IMR-90 (cell line): ENCODE measurements around the gene SYS1. TPM values are rescaled to one million over a fixed set of nuclear protein-coding genes. Genes with fewer than 3 reads are reported as not detected.

Experiments used
- ATAC-seq: fragments of 200-7000 bp; cut with Tn5 transposase; 2 replicates; pipeline ENCODE4 v1.9.1; 2020; ENCODE audit warnings: low read depth, mild to moderate bottlenecking, moderate library complexity
- BruUV-seq: library from RNA; stranded (reverse); fragments of 400-500 nt; replicated peaks from 2 replicates; lab custom pipeline; 2021; lab: Mats Ljungman, UMichigan
- CTCF ChIA-PET: fragments of 300-600 bp; formaldehyde crosslinking; extraction: SDS; loops from one replicate; lab custom pipeline; 2021; ENCODE audit warnings: antibody characterized with exemption; lab: Yijun Ruan, JAX
- POLR2A ChIA-PET: fragments of 300-600 bp; sonication (Branson Sonifier 250); formaldehyde crosslinking; loops from one replicate; lab custom pipeline; 2022; ENCODE audit warnings: antibody characterized with exemption; ENCODE audit not compliant: unreplicated experiment; lab: Charles Lee
- DNase-seq: peaks from one replicate; pipeline ENCODE4 v3.0.0; 2013
- H2AFZ ChIP-seq: replicated peaks from 2 replicates; pipeline ENCODE3; 2013; ENCODE audit warnings: low read length, mild to moderate bottlenecking; ENCODE audit not compliant: poor library complexity
- H2AK5ac ChIP-seq: 2 replicates; pipeline ENCODE4 v1.6.1; 2013; ENCODE audit warnings: low read depth, low read length, inconsistent platforms
- H2AK9ac ChIP-seq: replicated peaks from 2 replicates; pipeline ENCODE3; 2013; ENCODE audit warnings: mild to moderate bottlenecking, low read depth, low read length, moderate library complexity; ENCODE audit not compliant: poor library complexity
- H2BK120ac ChIP-seq: 2 replicates; pipeline ENCODE4 v1.6.1; 2013; ENCODE audit warnings: low read depth, low read length, inconsistent platforms
- H2BK15ac ChIP-seq: 3 replicates; pipeline ENCODE4 v1.6.1; 2013; ENCODE audit warnings: low read depth, low read length, inconsistent platforms
- H2BK20ac ChIP-seq: 2 replicates; pipeline ENCODE4 v1.6.1; 2013; ENCODE audit warnings: low read depth, mild to moderate bottlenecking, inconsistent platforms, low read length, moderate library complexity
- H2BK5ac ChIP-seq: 2 replicates; pipeline ENCODE4 v1.6.1; 2013; ENCODE audit warnings: mild to moderate bottlenecking, low read depth, low read length, inconsistent platforms; ENCODE audit not compliant: poor library complexity, severe bottlenecking
- H3K14ac ChIP-seq: replicated peaks from 2 replicates; pipeline ENCODE4 v1.6.1; 2013; ENCODE audit warnings: low read depth, low read length, inconsistent platforms
- H3K18ac ChIP-seq: 2 replicates; pipeline ENCODE4 v1.6.1; 2013; ENCODE audit warnings: low read depth, low read length, control low read depth
- H3K23ac ChIP-seq: 2 replicates; pipeline ENCODE4 v1.6.1; 2013; ENCODE audit warnings: low read depth, low read length, inconsistent platforms
- H3K27ac ChIP-seq: 2 replicates; pipeline ENCODE4 v1.5.1; 2013; ENCODE audit warnings: mild to moderate bottlenecking, control low read depth, low read length; ENCODE audit not compliant: insufficient read depth
- H3K27me3 ChIP-seq: 2 replicates; pipeline ENCODE4 v1.6.1; 2013; ENCODE audit warnings: low read length; ENCODE audit not compliant: control insufficient read depth, insufficient read depth
- H3K36me3 ChIP-seq: 2 replicates; pipeline ENCODE4 v1.6.1; 2013; ENCODE audit warnings: low read length, mixed read lengths; ENCODE audit not compliant: control insufficient read depth, insufficient read depth
- H3K4ac ChIP-seq: 2 replicates; pipeline ENCODE4 v1.6.1; 2013; ENCODE audit warnings: low read depth, low read length, inconsistent platforms
- H3K4me1 ChIP-seq: 2 replicates; pipeline ENCODE4 v1.6.1; 2013; ENCODE audit warnings: low read length, mixed read lengths; ENCODE audit not compliant: control insufficient read depth, insufficient read depth
- H3K4me2 ChIP-seq: 2 replicates; pipeline ENCODE4 v1.6.1; 2013; ENCODE audit warnings: low read depth, mild to moderate bottlenecking, control low read depth, low read length, moderate library complexity
- H3K4me3 ChIP-seq: 2 replicates; pipeline ENCODE4 v1.5.1; 2013; ENCODE audit warnings: low read depth, mild to moderate bottlenecking, control low read depth, low read length, moderate library complexity; ENCODE audit not compliant: insufficient read depth
- H3K56ac ChIP-seq: 2 replicates; pipeline ENCODE4 v1.6.1; 2013; ENCODE audit warnings: low read length, inconsistent platforms; ENCODE audit not compliant: insufficient read depth; ENCODE audit errors: extremely low read depth
- H3K79me1 ChIP-seq, 2 experiments: 2 replicates each; pipeline ENCODE4 v1.6.1; 2013; ENCODE audit warnings: low read length in 2 of 2, inconsistent platforms in 1 of 2, low read depth in 1 of 2
- H3K9ac ChIP-seq: 2 replicates; pipeline ENCODE4 v1.6.1; 2013; ENCODE audit warnings: low read depth, low read length, control low read depth
- H3K9me1 ChIP-seq: 2 replicates; pipeline ENCODE4 v1.6.1; 2013; ENCODE audit warnings: low read length, inconsistent platforms; ENCODE audit not compliant: insufficient read depth
- H3K9me3 ChIP-seq: 2 replicates; pipeline ENCODE4 v1.6.1; 2013; ENCODE audit warnings: low read length; ENCODE audit not compliant: control insufficient read depth, insufficient read depth
- H4K20me1 ChIP-seq: 2 replicates; pipeline ENCODE4 v1.6.1; 2013; ENCODE audit warnings: low read length, inconsistent platforms; ENCODE audit not compliant: insufficient read depth
- H4K5ac ChIP-seq: 2 replicates; pipeline ENCODE4 v1.6.1; 2013; ENCODE audit warnings: mild to moderate bottlenecking, low read depth, low read length, control low read depth
- H4K8ac ChIP-seq, 2 experiments: 2 replicates each; pipeline ENCODE4 v1.6.1; 2013; ENCODE audit warnings: low read depth in 2 of 2, low read length in 2 of 2, control low read depth in 1 of 2, inconsistent platforms in 1 of 2
- H4K91ac ChIP-seq: 2 replicates; pipeline ENCODE4 v1.6.1; 2013; ENCODE audit warnings: low read depth, low read length, inconsistent platforms; ENCODE audit not compliant: insufficient read depth
- BHLHE40 ChIP-seq: fragments of 150-350 bp; IDR thresholded peaks from 2 replicates; pipeline ENCODE4 v1.6.1; 2016; ENCODE audit warnings: mild to moderate bottlenecking, low read depth, low read length
- CEBPB ChIP-seq: IDR thresholded peaks from 2 replicates; pipeline ENCODE4 v1.6.1; 2012; ENCODE audit warnings: low read depth, low read length, improper control_type of control experiment
- CHD1 ChIP-seq: IDR thresholded peaks from 2 replicates; pipeline ENCODE4 v1.6.1; 2012; ENCODE audit warnings: low read depth, low read length, improper control_type of control experiment
- CTCF ChIP-seq: conservative IDR thresholded peaks from 2 replicates; pipeline ENCODE4 v1.5.1; 2012; ENCODE audit warnings: mild to moderate bottlenecking, low read depth, low read length, improper control_type of control experiment
- ELK1 ChIP-seq: fragments of 150-350 bp; IDR thresholded peaks from 2 replicates; pipeline ENCODE4 v1.6.1; 2016; ENCODE audit warnings: low read depth, mild to moderate bottlenecking, low read length, moderate library complexity, borderline replicate concordance
- MAFK ChIP-seq: IDR thresholded peaks from 2 replicates; pipeline ENCODE4 v1.6.1; 2012; ENCODE audit warnings: low read depth, low read length, improper control_type of control experiment
- MXI1 ChIP-seq: IDR thresholded peaks from 2 replicates; pipeline ENCODE4 v1.6.1; 2012; ENCODE audit warnings: low read depth, mild to moderate bottlenecking, low read length, moderate library complexity, borderline replicate concordance
- NFE2L2 ChIP-seq: fragments of 150-350 bp; IDR thresholded peaks from 2 replicates; pipeline ENCODE4 v1.6.1; 2016; ENCODE audit warnings: low read depth, mild to moderate bottlenecking, low read length
- POLR2A ChIP-seq: IDR thresholded peaks from 2 replicates; pipeline ENCODE4 v1.6.1; 2012; ENCODE audit warnings: mild to moderate bottlenecking, low read depth, low read length
- RAD21 ChIP-seq: IDR thresholded peaks from 2 replicates; pipeline ENCODE4 v1.6.1; 2012; ENCODE audit warnings: low read length, improper control_type of control experiment
- SMC3 ChIP-seq: fragments of 150-350 bp; IDR thresholded peaks from 2 replicates; pipeline ENCODE4 v1.6.1; 2016; ENCODE audit warnings: low read depth, mild to moderate bottlenecking, antibody characterized with exemption, low read length, moderate library complexity
- USF2 ChIP-seq: fragments of 150-350 bp; IDR thresholded peaks from 2 replicates; pipeline ENCODE4 v1.6.1; 2017; ENCODE audit warnings: mild to moderate bottlenecking, antibody characterized with exemption, low read length, low read depth
- WGBS, 2 experiments: methylation state at CpG; one replicate each; pipeline versions ENCODE4 v1.1.5 to v1.1.7; 2013; ENCODE audit warnings: missing lambda C conversion rate in 2 of 2; ENCODE audit not compliant: insufficient read length in 1 of 2; ENCODE audit errors: extremely low coverage in 2 of 2; 5-methylcytosine and 5-hydroxymethylcytosine counted together
- dilution Hi-C: fragments of 300-500 bp; cut with HindIII; formaldehyde crosslinking; loops from one replicate; pipeline ENCODE4 v1.14.3; 2018; ENCODE audit warnings: low sequenced_read_pairs; ENCODE audit not compliant: unreplicated experiment
- in situ Hi-C: fragments of 300-500 bp; cut with MboI; formaldehyde crosslinking; loops from 3 replicates; pipeline ENCODE4 v1.14.3; 2019; ENCODE audit warnings: low sequenced_read_pairs, inconsistent platforms, mixed read lengths
- intact Hi-C: fragments of 100-400 bp; cut with micrococcal nuclease; formaldehyde crosslinking; loops from 2 replicates; pipeline ENCODE4 v1.10.0; 2022
- polyA plus RNA-seq, 3 experiments: library from polyadenylated mRNA; depleted of rRNA; stranded (reverse); fragments of >200 nt; gene quantifications; 2 replicates each; pipeline ENCODE4 v1.2.3, GENCODE V29; 2012; ENCODE audit warnings: low replicate concordance in 1 of 3
- total RNA-seq: library from RNA; depleted of rRNA; stranded (reverse); fragments of >200 nt; gene quantifications from 2 replicates; pipeline ENCODE4 v1.2.3, GENCODE V29; 2012

SYS1 gene
- total and polyA plus RNA-seq, 2 of the 4 experiments (the other 2 are of a cell fraction): 12.9 to 24.6 TPM

- in situ Hi-C loops: loop anchor here (5.0 kb wide), 1 partner anchor 39 kb away; the partner anchor contains the start of gene PIGT
These were observed 15.2 kb downstream of the SYS1 start, which contains the start of gene TP53TG5 for GRCh38 chr20:45378191-45378590. TP53TG5 (minus strand) TSS chr20:45378325; CDS start chr20:45378236, 89 bp downstream.

More at GRCh38 chr20:45378191-45378590, 15.2 kb downstream of the SYS1 start, which contains the start of gene TP53TG5:
- Histone ChIP-seq H3K18ac (no peak within 1 kb of the TSS), H3K14ac (no peak within 1 kb of the TSS), H3K23ac (no peak within 1 kb of the TSS), H4K91ac (no peak within 1 kb of the TSS), H3K9me3 (no peaks in the 10 kb centered on the region), H2BK20ac (no peak within 1 kb of the TSS), H4K8ac (no peak within 1 kb of the TSS), H3K4me1 (no peaks in the 10 kb centered on the region; the same call in 1 of the 2 replicates), H3K36me3 (no peaks in the 10 kb centered on the region), H2AK5ac (no peak within 1 kb of the TSS), H3K4ac (no peak within 1 kb of the TSS), H2AFZ (no peak within 1 kb of the TSS), H4K5ac (no peak within 1 kb of the TSS), H3K27ac (no peak within 1 kb of the TSS), H3K27me3 (no peaks in the 10 kb centered on the region), H3K9me1 (no peaks in the 10 kb centered on the region; the same call in 1 of the 2 replicates), H2BK120ac (no peak within 1 kb of the TSS), H4K20me1 (no peaks in the 10 kb centered on the region), H3K4me3 (no peak within 1 kb of the TSS), H2BK5ac (no peak within 1 kb of the TSS), H2AK9ac (no peak within 1 kb of the TSS), H3K56ac (no peak within 1 kb of the TSS), H3K79me1 (no peaks in the 10 kb centered on the region), H3K9ac (no peak within 1 kb of the TSS), H2BK15ac (no peak within 1 kb of the TSS), H3K4me2 (no peak within 1 kb of the TSS)
- intact Hi-C loops: no loop called here
- WGBS, 2 experiments: no CpG with 5 or more reads among the region's 1 CpG
- TF ChIP-seq CEBPB (no peak), MXI1 (no peak), SMC3 (no peak), MAFK (no peak), CTCF (no peak), ELK1 (no peak), USF2 (no peak), POLR2A (no peak), CHD1 (no peak), RAD21 (no peak), NFE2L2 (no peak), BHLHE40 (no peak)
- BruUV-seq: no TSS peak
- DNase-seq (no peak), ATAC-seq (no peak)
- dilution Hi-C loops: no loop called here
- ChIA-PET CTCF (interaction anchor here (0.9 kb wide), 1 partner anchor 10 kb away, joined by 5 read pairs; no protein-coding TSS in a partner anchor), POLR2A (no interaction called here)
